ENCODE measurements around the gene PLCXD3. TPM values are rescaled to one million over a fixed set of nuclear protein-coding genes. Genes with fewer than 3 reads are reported as not detected.

The PLCXD3 gene
- total and polyA plus RNA-seq, 2 of the 8 experiments (the other 6 are each of a cell fraction or from before 2014, with no cell fraction given) = 0.03 to 0.07 TPM

DNA sequence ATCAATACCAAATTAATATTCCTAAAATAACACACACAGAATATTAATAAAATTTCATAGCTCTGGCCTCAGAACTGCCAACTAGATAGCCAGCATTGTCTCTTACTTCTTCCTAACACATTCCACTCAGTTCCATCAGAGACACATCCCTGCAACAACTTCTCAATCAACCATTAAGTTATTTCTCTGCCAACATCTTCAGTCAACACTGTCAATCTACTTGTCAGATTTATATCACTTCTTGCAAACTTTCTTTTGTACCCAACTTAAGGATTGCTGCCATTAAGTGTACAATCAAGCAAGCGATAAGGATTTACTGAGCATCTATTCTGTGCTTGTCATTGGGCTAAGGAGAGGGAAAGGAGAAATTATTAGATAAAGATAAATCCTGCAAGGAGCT is 50.8 kb downstream of the PLCXD3 start (continued):
- TF ChIP-seq KDM1A (IDR thresholded peaks at IDR 0.05; ENCODE audit: borderline replicate concordance, low read length) (no peak), HDAC6 (IDR thresholded peaks at IDR 0.05; ENCODE audit: low read depth, low read length) (no peak)
